ENCODE measurements around the gene PLEKHD1.

DNA sequence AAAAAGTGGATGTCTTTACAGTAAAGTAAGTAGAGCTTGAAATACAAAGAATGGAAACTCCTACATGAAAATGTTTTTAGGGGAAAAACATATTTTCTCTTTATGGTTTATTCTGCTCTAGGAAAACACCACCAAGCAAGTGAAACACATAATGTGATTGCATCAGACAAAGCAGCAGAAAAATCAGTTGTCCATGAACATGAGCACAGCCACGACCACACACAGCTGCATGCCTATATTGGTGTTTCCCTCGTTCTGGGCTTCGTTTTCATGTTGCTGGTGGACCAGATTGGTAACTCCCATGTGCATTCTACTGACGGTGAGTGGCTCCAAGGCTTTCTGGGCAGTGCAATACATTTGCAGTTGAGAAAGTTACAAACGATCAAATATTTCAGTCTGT is 42.6 kb upstream of the PLEKHD1 start:
- no peak for TF ChIP-seq EZH2 (IDR thresholded peaks at IDR 0.05; ENCODE audit: low read depth)
- TF ChIP-seq, protein P1, sequence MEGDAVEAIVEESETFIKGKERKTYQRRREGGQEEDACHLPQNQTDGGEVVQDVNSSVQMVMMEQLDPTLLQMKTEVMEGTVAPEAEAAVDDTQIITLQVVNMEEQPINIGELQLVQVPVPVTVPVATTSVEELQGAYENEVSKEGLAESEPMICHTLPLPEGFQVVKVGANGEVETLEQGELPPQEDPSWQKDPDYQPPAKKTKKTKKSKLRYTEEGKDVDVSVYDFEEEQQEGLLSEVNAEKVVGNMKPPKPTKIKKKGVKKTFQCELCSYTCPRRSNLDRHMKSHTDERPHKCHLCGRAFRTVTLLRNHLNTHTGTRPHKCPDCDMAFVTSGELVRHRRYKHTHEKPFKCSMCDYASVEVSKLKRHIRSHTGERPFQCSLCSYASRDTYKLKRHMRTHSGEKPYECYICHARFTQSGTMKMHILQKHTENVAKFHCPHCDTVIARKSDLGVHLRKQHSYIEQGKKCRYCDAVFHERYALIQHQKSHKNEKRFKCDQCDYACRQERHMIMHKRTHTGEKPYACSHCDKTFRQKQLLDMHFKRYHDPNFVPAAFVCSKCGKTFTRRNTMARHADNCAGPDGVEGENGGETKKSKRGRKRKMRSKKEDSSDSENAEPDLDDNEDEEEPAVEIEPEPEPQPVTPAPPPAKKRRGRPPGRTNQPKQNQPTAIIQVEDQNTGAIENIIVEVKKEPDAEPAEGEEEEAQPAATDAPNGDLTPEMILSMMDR (conservative IDR thresholded peaks at IDR 0.05): no peak

Measured in PC-9 (cell line).